H1 (cell line): ENCODE results near the gene FADS3. TPM values are rescaled to one million over a fixed set of nuclear protein-coding genes. Genes with fewer than 3 reads are reported as not detected.

Source experiments
- CTCF ChIA-PET: fragments of 300-600 bp; sonication (Branson Sonifier 250); formaldehyde crosslinking; loops from one replicate; lab custom pipeline; 2021; ENCODE audit not compliant: partially characterized antibody; lab: Charles Lee
- POLR2A ChIA-PET: fragments of 300-600 bp; sonication (Branson Sonifier 250); formaldehyde crosslinking; loops from one replicate; lab custom pipeline; 2021; ENCODE audit warnings: inconsistent platforms; ENCODE audit not compliant: partially characterized antibody; lab: Charles Lee
- DNase-seq, 2 experiments: peaks; one replicate each; pipeline versions ENCODE4 v3.0.0 to v3.0.0-alpha.2; 2010 to 2022; ENCODE audit warnings: low spot score in 2 of 2, low read depth in 1 of 2, mixed read lengths in 1 of 2
- FAIRE-seq: peaks from 2 replicates; lab custom pipeline; 2011; peaks lifted over from hg19 to GRCh38; lab: Jason Lieb, UNC
- H2AFZ ChIP-seq: 2 replicates; pipeline ENCODE4 v1.8.1; 2012; ENCODE audit warnings: low read length, inconsistent platforms
- H2AK5ac ChIP-seq: 2 replicates; pipeline ENCODE4 v1.6.1; 2013; ENCODE audit warnings: low read depth, low read length
- H2BK120ac ChIP-seq: replicated peaks from 2 replicates; pipeline ENCODE3; 2013; ENCODE audit warnings: low read depth, low read length, inconsistent platforms
- H2BK12ac ChIP-seq: 2 replicates; pipeline ENCODE4 v1.6.1; 2013; ENCODE audit warnings: low read depth, low read length
- H2BK15ac ChIP-seq: 2 replicates; pipeline ENCODE4 v1.6.1; 2013; ENCODE audit warnings: low read length
- H2BK20ac ChIP-seq: 2 replicates; pipeline ENCODE4 v1.6.1; 2013; ENCODE audit warnings: low read length
- H2BK5ac ChIP-seq: 2 replicates; pipeline ENCODE4 v1.6.1; 2013; ENCODE audit warnings: low read depth, low read length
- H3K14ac ChIP-seq: 2 replicates; pipeline ENCODE4 v1.6.1; 2013; ENCODE audit warnings: inconsistent platforms; ENCODE audit not compliant: insufficient read length
- H3K18ac ChIP-seq: 2 replicates; pipeline ENCODE4 v1.6.1; 2013; ENCODE audit warnings: low read length; ENCODE audit errors: extremely low read depth
- H3K23ac ChIP-seq: 2 replicates; pipeline ENCODE4 v1.6.1; 2013; ENCODE audit warnings: inconsistent platforms; ENCODE audit not compliant: insufficient read length
- H3K23me2 ChIP-seq: 2 replicates; pipeline ENCODE4 v1.6.1; 2013; ENCODE audit warnings: low read depth, low read length
- H3K27ac ChIP-seq: 2 replicates; pipeline ENCODE4 v1.6.1; 2011; ENCODE audit warnings: low read depth, low read length, inconsistent platforms
- H3K27me3 ChIP-seq, 4 experiments: replicated peaks in 1 of 4; 1 replicate in 1 of 4; 2 replicates in 3 of 4; pipeline versions ENCODE4 v1.6.1 to v1.8.1; 2011 to 2013; ENCODE audit warnings: low read length in 3 of 4, mild to moderate bottlenecking in 3 of 4, inconsistent platforms in 2 of 4, mixed read lengths in 2 of 4, moderate library complexity in 1 of 4; ENCODE audit not compliant: control insufficient read depth in 3 of 4, insufficient read depth in 3 of 4; ENCODE audit errors: extremely low read depth in 1 of 4
- H3K36me3 ChIP-seq, 4 experiments: 2 replicates each; pipeline versions ENCODE4 v1.6.1 to v1.8.1; 2011 to 2013; ENCODE audit warnings: mild to moderate bottlenecking in 4 of 4, low read length in 3 of 4, moderate library complexity in 2 of 4, control low read depth in 1 of 4, inconsistent platforms in 1 of 4; ENCODE audit not compliant: insufficient read depth in 4 of 4, control insufficient read depth in 2 of 4
- H3K4ac ChIP-seq: replicated peaks from 2 replicates; pipeline ENCODE3; 2013; ENCODE audit warnings: low read length, low read depth, mixed read lengths, inconsistent platforms; ENCODE audit not compliant: insufficient read length
- H3K4me1 ChIP-seq, 4 experiments: replicated peaks in 1 of 4; 1 replicate in 1 of 4; 2 replicates in 3 of 4; pipeline versions ENCODE4 v1.6.1 to v1.8.1; 2011 to 2013; ENCODE audit warnings: low read length in 3 of 4, inconsistent platforms in 2 of 4, mixed read lengths in 1 of 4; ENCODE audit not compliant: insufficient read depth in 4 of 4, control insufficient read depth in 3 of 4
- H3K4me2 ChIP-seq, 2 experiments: 2 replicates each; pipeline versions ENCODE4 v1.6.1 to v1.8.1; 2011 to 2013; ENCODE audit warnings: low read depth in 2 of 2, low read length in 2 of 2, control low read depth in 1 of 2, inconsistent platforms in 1 of 2, mild to moderate bottlenecking in 1 of 2; ENCODE audit not compliant: insufficient read depth in 1 of 2
- H3K4me3 ChIP-seq, 4 experiments: fragments of 200-600, 300-600 bp in 1 of 4; sonication (generic), shearing (Covaris generic), sonication (Bioruptor Twin) in 1 of 4; 2 replicates each; pipeline versions ENCODE4 v1.5.1 to v1.8.1; 2011 to 2016; ENCODE audit warnings: low read length in 4 of 4, low read depth in 3 of 4, control low read depth in 2 of 4, inconsistent platforms in 2 of 4, mild to moderate bottlenecking in 2 of 4, mixed read lengths in 1 of 4, moderate library complexity in 1 of 4; ENCODE audit not compliant: insufficient read depth in 2 of 4; ENCODE audit errors: extremely low read depth in 1 of 4
- H3K56ac ChIP-seq: replicated peaks from 2 replicates; pipeline ENCODE3; 2013; ENCODE audit warnings: low read depth, mild to moderate bottlenecking, mixed read lengths, low read length, inconsistent platforms; ENCODE audit not compliant: insufficient read length
- H3K79me1 ChIP-seq: 2 replicates; pipeline ENCODE4 v1.6.1; 2013; ENCODE audit warnings: low read depth, low read length, control low read depth
- H3K79me2 ChIP-seq, 2 experiments: 2 replicates each; pipeline versions ENCODE4 v1.6.1 to v1.8.1; 2012 to 2013; ENCODE audit warnings: low read length in 2 of 2, mild to moderate bottlenecking in 2 of 2, inconsistent platforms in 1 of 2; ENCODE audit not compliant: insufficient read depth in 2 of 2, control insufficient read depth in 1 of 2
- H3K9ac ChIP-seq, 4 experiments: replicated peaks in 1 of 4; 1 replicate in 1 of 4; 2 replicates in 3 of 4; pipeline versions ENCODE4 v1.6.1 to v1.8.1; 2011 to 2013; ENCODE audit warnings: low read depth in 3 of 4, low read length in 3 of 4, control low read depth in 2 of 4, mild to moderate bottlenecking in 2 of 4, moderate library complexity in 2 of 4, inconsistent platforms in 1 of 4; ENCODE audit errors: extremely low read depth in 1 of 4
- H3K9me3 ChIP-seq, 2 experiments: 2 replicates each; pipeline versions ENCODE4 v1.6.1 to v1.8.1; 2012 to 2013; ENCODE audit warnings: mild to moderate bottlenecking in 2 of 2, moderate library complexity in 2 of 2, control low read depth in 1 of 2, inconsistent platforms in 1 of 2, low read depth in 1 of 2, low read length in 1 of 2, mixed read lengths in 1 of 2; ENCODE audit not compliant: insufficient read depth in 2 of 2
- H4K20me1 ChIP-seq, 2 experiments: replicated peaks in 1 of 2; 2 replicates each; pipeline versions ENCODE3 to v1.8.1; 2011 to 2013; ENCODE audit warnings: inconsistent platforms in 2 of 2, low read length in 2 of 2, mild to moderate bottlenecking in 1 of 2; ENCODE audit not compliant: insufficient read depth in 2 of 2, control insufficient read depth in 1 of 2
- H4K5ac ChIP-seq: 2 replicates; pipeline ENCODE4 v1.6.1; 2013; ENCODE audit warnings: low read length, low read depth, mixed read lengths, inconsistent platforms; ENCODE audit not compliant: insufficient read length
- H4K8ac ChIP-seq: 2 replicates; pipeline ENCODE4 v1.8.0; 2013; ENCODE audit warnings: mild to moderate bottlenecking, moderate library complexity, low read length, inconsistent platforms; ENCODE audit not compliant: insufficient read depth; ENCODE audit errors: extremely low read depth
- H4K91ac ChIP-seq: replicated peaks from 2 replicates; pipeline ENCODE3; 2013; ENCODE audit warnings: low read length, mixed read lengths, inconsistent platforms; ENCODE audit not compliant: insufficient read length
- CHD2 ChIP-seq: IDR thresholded peaks from 2 replicates; pipeline ENCODE4 v1.6.1; 2012; ENCODE audit warnings: low read length, improper control_type of control experiment
- E2F6 ChIP-seq: IDR thresholded peaks from 2 replicates; pipeline ENCODE4 v1.6.1; 2012; ENCODE audit warnings: inconsistent platforms
- EP300 ChIP-seq, 2 experiments: IDR thresholded peaks; 1 replicate in 1 of 2; 2 replicates in 1 of 2; pipeline ENCODE4 v1.6.1; 2011 to 2012; ENCODE audit warnings: low read depth in 2 of 2, low read length in 2 of 2, mild to moderate bottlenecking in 2 of 2, borderline replicate concordance in 1 of 2, inconsistent platforms in 1 of 2, moderate library complexity in 1 of 2
- HDAC6 ChIP-seq: IDR thresholded peaks from one replicate; pipeline ENCODE4 v1.7.1; 2012; ENCODE audit warnings: low read depth, mild to moderate bottlenecking, inconsistent platforms, low read length, moderate library complexity
- KDM5A ChIP-seq: fragments of 200-600 bp; IDR thresholded peaks from 2 replicates; pipeline ENCODE4 v1.7.1; 2012; ENCODE audit warnings: mild to moderate bottlenecking, low read length, inconsistent platforms, mixed read lengths
- RNF2 ChIP-seq: fragments of 200-900, 300-1000 bp; sonication (generic); IDR thresholded peaks from 2 replicates; pipeline ENCODE4 v1.7.1; 2016; ENCODE audit warnings: borderline replicate concordance, low read depth, mild to moderate bottlenecking, antibody characterized with exemption, low read length; ENCODE audit not compliant: poor library complexity, severe bottlenecking; ENCODE audit errors: missing control alignments
- SAP30 ChIP-seq: fragments of 300-600 bp; sonication (generic); IDR thresholded peaks from 2 replicates; pipeline ENCODE4 v1.7.1; 2012; ENCODE audit warnings: low read length, moderate library complexity, mild to moderate bottlenecking, inconsistent platforms; ENCODE audit not compliant: insufficient read depth, insufficient replicate concordance
- TEAD4 ChIP-seq: IDR thresholded peaks from 2 replicates; pipeline ENCODE4 v1.6.1; 2012; ENCODE audit warnings: low read depth, low read length, inconsistent platforms, mixed read lengths
- WGBS, 2 experiments: shearing (Covaris generic) in 1 of 2; methylation state at CpG; one replicate each; pipeline versions ENCODE4 v1.1.6 to v1.1.7; 2013 to 2015; ENCODE audit warnings: low lambda C conversion rate in 2 of 2, mixed read lengths in 2 of 2, inconsistent platforms in 1 of 2, low coverage in 1 of 2, missing lambda C conversion rate in 1 of 2; ENCODE audit not compliant: insufficient replicate concordance in 2 of 2, insufficient coverage in 1 of 2, insufficient read length in 1 of 2; ENCODE audit errors: extremely low coverage in 1 of 2, missing lambda C conversion rate in 1 of 2; 5-methylcytosine and 5-hydroxymethylcytosine counted together
- polyA plus RNA-seq, 7 experiments: library from polyadenylated mRNA; depleted of rRNA in 3 of 7; stranded (reverse) in 5 of 7; unstranded in 2 of 7; fragments of >200 nt in 5 of 7; fragments of 200-250 nt in 2 of 7; gene quantifications; 1 replicate in 5 of 7; 2 replicates in 1 of 7; 4 replicates in 1 of 7; pipeline versions ENCODE4 v1.2.1 to v1.2.3, GENCODE V29; 2011 to 2013; ENCODE audit warnings: missing spikeins in 2 of 7, mixed read lengths in 2 of 7
- total RNA-seq: library from RNA; stranded (reverse); fragmentation: NEBNext Ultra II Directional; extraction: Animal tissue kit (Norgen Biotek cat#: 25700); gene quantifications from 2 replicates; pipeline ENCODE4 v1.2.1, GENCODE V29; 2021

FADS3 gene
- total and polyA plus RNA-seq, 2 of the 8 experiments (the other 6 are each of a cell fraction or from before 2014, with no cell fraction given) = 43.8 to 76.3 TPM

- no peak overlapping the region for H2AK5ac ChIP-seq
- peaks cover 0 to 17% (median 10%) of the 10 kb centered on the region in 4 experiments; a peak in 6 of 7 replicates for H3K4me1 ChIP-seq
- H3K56ac ChIP-seq = no peak overlapping the region
- H3K4ac ChIP-seq = no peak overlapping the region
- WGBS, 2 experiments = 96% methylated on average over 7 of the region's 7 CpGs; no CpG with 5 or more reads in 1 of the 2 experiments
- H3K79me2 ChIP-seq = peaks cover 0 to 2% of the 10 kb centered on the region in 2 experiments; a peak in 1 of 4 replicates
- H3K9ac ChIP-seq = no peak overlapping the region
- FAIRE-seq (no peak), DNase-seq (no peak)
- ChIA-PET POLR2A (interaction anchor here (1.1 to 1.4 kb wide), 2 partner anchors 10 to 14 kb away, joined by 3 to 4 read pairs; no protein-coding TSS in a partner anchor), CTCF (interaction anchor here (1.4 to 23.2 kb wide), 6 partner anchors 9 to 227 kb away, joined by 4 to 658 read pairs (median 24); partner anchors contain the start of gene BEST1)
- H2AFZ ChIP-seq = no peak overlapping the region
- H3K18ac ChIP-seq = no peak overlapping the region
- no peak overlapping the region for H3K14ac ChIP-seq
- H4K91ac ChIP-seq = no peak overlapping the region
- H2BK120ac ChIP-seq = no peak overlapping the region
- no peaks in the 10 kb centered on the region for H3K9me3 ChIP-seq
- H3K27me3 ChIP-seq = no peaks in the 10 kb centered on the region
- no peak overlapping the region for H2BK15ac ChIP-seq
- no peaks in the 10 kb centered on the region; the same call in 1 of the 2 replicates for H3K79me1 ChIP-seq
- H3K23ac ChIP-seq = no peak overlapping the region
- no peak overlapping the region for H2BK20ac ChIP-seq
- H3K4me3 ChIP-seq = no peak overlapping the region
- no peak overlapping the region for H4K8ac ChIP-seq
- H3K4me2 ChIP-seq = no peak overlapping the region
- no peak overlapping the region for H4K5ac ChIP-seq
- H4K20me1 ChIP-seq = peaks cover 2 to 9% of the 10 kb centered on the region in 2 experiments
- no peaks in the 10 kb centered on the region for H3K36me3 ChIP-seq
- H3K23me2 ChIP-seq = peaks cover 8% of the 10 kb centered on the region; the same call in 1 of the 2 replicates
- no peak overlapping the region; the same call in 1 of the 2 replicates for H2BK5ac ChIP-seq
- H3K27ac ChIP-seq = no peak overlapping the region
- TF ChIP-seq CHD2 = no peak
- TF ChIP-seq HDAC6 = no peak
- no peak for TF ChIP-seq TEAD4
- TF ChIP-seq E2F6 = no peak
- no peak for TF ChIP-seq SAP30
- no peak for TF ChIP-seq KDM5A
- TF ChIP-seq EP300 (IDR thresholded peaks at IDR 0.05; ENCODE audit: borderline replicate concordance in 1 of 2, low read depth in 2 of 2, low read length in 2 of 2) = no peak
- TF ChIP-seq RNF2 = no peak
- H2BK12ac ChIP-seq = no peak overlapping the region
Measured at GRCh38 chr11:61887839-61888494, 3.4 kb downstream of the FADS3 start.
